Measurements from ENCODE around the gene POLR1C. TPM values are rescaled to one million over a fixed set of nuclear protein-coding genes. Genes with fewer than 3 reads are reported as not detected.

POLR1C gene
- total RNA-seq, 4 donors from 2014 or later, result 14.7 to 34.3 (median 25.9) TPM

GRCh38 chr6:43570876-43571441 lies 54.1 kb downstream of the POLR1C start:
- intact Hi-C loops (cut with DNase I), result no loop called here
- H3K27me3 ChIP-seq, result no peaks in the 10 kb centered on the region
- peak overlapping the region in 3 of 4 donors; percentile 12 to 52 (median 23) for H3K27ac ChIP-seq
- no peak overlapping the region for H3K4me3 ChIP-seq
- no peaks in the 10 kb centered on the region for H3K9me3 ChIP-seq
- TF ChIP-seq, protein P1, sequence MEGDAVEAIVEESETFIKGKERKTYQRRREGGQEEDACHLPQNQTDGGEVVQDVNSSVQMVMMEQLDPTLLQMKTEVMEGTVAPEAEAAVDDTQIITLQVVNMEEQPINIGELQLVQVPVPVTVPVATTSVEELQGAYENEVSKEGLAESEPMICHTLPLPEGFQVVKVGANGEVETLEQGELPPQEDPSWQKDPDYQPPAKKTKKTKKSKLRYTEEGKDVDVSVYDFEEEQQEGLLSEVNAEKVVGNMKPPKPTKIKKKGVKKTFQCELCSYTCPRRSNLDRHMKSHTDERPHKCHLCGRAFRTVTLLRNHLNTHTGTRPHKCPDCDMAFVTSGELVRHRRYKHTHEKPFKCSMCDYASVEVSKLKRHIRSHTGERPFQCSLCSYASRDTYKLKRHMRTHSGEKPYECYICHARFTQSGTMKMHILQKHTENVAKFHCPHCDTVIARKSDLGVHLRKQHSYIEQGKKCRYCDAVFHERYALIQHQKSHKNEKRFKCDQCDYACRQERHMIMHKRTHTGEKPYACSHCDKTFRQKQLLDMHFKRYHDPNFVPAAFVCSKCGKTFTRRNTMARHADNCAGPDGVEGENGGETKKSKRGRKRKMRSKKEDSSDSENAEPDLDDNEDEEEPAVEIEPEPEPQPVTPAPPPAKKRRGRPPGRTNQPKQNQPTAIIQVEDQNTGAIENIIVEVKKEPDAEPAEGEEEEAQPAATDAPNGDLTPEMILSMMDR (IDR thresholded peaks at IDR 0.05), result no peak
- TF ChIP-seq POLR2A (IDR thresholded peaks at IDR 0.05), result no peak
- H3K4me1 ChIP-seq, result peaks cover 0 to 26% (median 0%) of the 10 kb centered on the region in 3 donors
- DNase-seq, result no peak
- 59 to 69% methylated on average over 5 of the region's 5 CpGs for WGBS, 2 donors
- H3K36me3 ChIP-seq, result peaks cover 4 to 75% (median 7%) of the 10 kb centered on the region in 3 donors

Small RNA genes within 50 kb of the gene (small RNA-seq; reads per million reads assigned to genes)
- gene RF00426 (0 reads per million in 4 donors), gene RNU6-1113P (0 reads per million in 4 donors)

Other genes starting within 250 kb of the POLR1C start
- not detected for gene SLC22A7, start 218.8 kb upstream of the POLR1C start, total RNA-seq
- gene CRIP3, start 208.3 kb upstream of the POLR1C start, total RNA-seq, result under 1 TPM in 3 of 4 donors, not detected in 1; 0.38 to 0.72 (median 0.41) TPM
- 10 to 100 TPM in 1 of 4 donors, 1 to 10 TPM in 3; 5.6 to 13.5 (median 8.1) TPM for gene ZNF318, start 147.4 kb upstream of the POLR1C start, total RNA-seq
- 10 to 100 TPM; 10.8 to 23.9 (median 19.3) TPM for gene ABCC10, start 89.5 kb upstream of the POLR1C start, total RNA-seq
- 10 to 100 TPM in 2 of 4 donors, 1 to 10 TPM in 2; 8.3 to 24.8 (median 12.6) TPM for gene DLK2, start 61.5 kb upstream of the POLR1C start, total RNA-seq
- gene TJAP1, start 39.5 kb upstream of the POLR1C start, total RNA-seq, result 10 to 100 TPM in 3 of 4 donors, 1 to 10 TPM in 1; 9.5 to 20.2 (median 10.9) TPM
- gene LRRC73, start 6.7 kb upstream of the POLR1C start, total RNA-seq, result under 1 TPM in 3 of 4 donors, not detected in 1; 0.38 to 0.83 (median 0.64) TPM
- gene YIPF3, start 163 bp upstream of the POLR1C start, total RNA-seq, result 10 to 100 TPM; 50.5 to 73.5 (median 71.8) TPM
- 10 to 100 TPM; 17.6 to 34.9 (median 26.5) TPM for gene XPO5, start 58.9 kb downstream of the POLR1C start, total RNA-seq
- gene POLH, start 59.1 kb downstream of the POLR1C start, total RNA-seq, result 10 to 100 TPM in 3 of 4 donors, 1 to 10 TPM in 1; 5.3 to 14.8 (median 12.4) TPM
- 10 to 100 TPM; 24.3 to 52.4 (median 48.6) TPM for gene GTPBP2, start 112.2 kb downstream of the POLR1C start, total RNA-seq
- 10 to 100 TPM; 14.4 to 31.9 (median 22.7) TPM for gene MAD2L1BP, start 118.8 kb downstream of the POLR1C start, total RNA-seq
- under 1 TPM in 2 of 4 donors, not detected in 2; 0.15 to 0.38 TPM for gene RSPH9, start 127.9 kb downstream of the POLR1C start, total RNA-seq
- 10 to 100 TPM; 43.7 to 57.4 (median 51.4) TPM for gene MRPS18A, start 170.7 kb downstream of the POLR1C start, total RNA-seq